Sigmoid colon (tissue), 7 donors: ENCODE results near the gene DNER. TPM values are rescaled to one million over a fixed set of nuclear protein-coding genes. Genes with fewer than 3 reads are reported as not detected.
"Not testable (repeated sequence)": the region's sequence is repeated elsewhere in the genome, so short reads cannot be mapped to it uniquely, and the experiment has no call there.

Source experiments
- DNase-seq: peaks from one replicate; pipeline ENCODE4 v3.0.0-alpha.2; 2019
- H3K27ac ChIP-seq, 4 donors: fragments of 200-600 bp; sonication (generic); one replicate each; pipeline ENCODE4 v1.5.1; 2016 to 2019; ENCODE audit warnings: mild to moderate bottlenecking in 1 of 4
- H3K27me3 ChIP-seq, 3 donors: fragments of 200-600 bp; sonication (generic); one replicate each; pipeline ENCODE4 v1.5.1; 2019; ENCODE audit warnings: mild to moderate bottlenecking in 1 of 3
- H3K36me3 ChIP-seq, 4 donors: fragments of 200-600 bp; sonication (generic); one replicate each; pipeline ENCODE4 v1.5.1; 2016 to 2019
- H3K4me1 ChIP-seq, 4 donors: fragments of 200-600 bp; sonication (generic); one replicate each; pipeline ENCODE4 v1.5.1; 2017 to 2019
- H3K4me3 ChIP-seq, 4 donors: fragments of 200-600 bp; sonication (generic); one replicate each; pipeline ENCODE4 v1.5.1; 2017 to 2019; ENCODE audit warnings: mild to moderate bottlenecking in 2 of 4, moderate library complexity in 1 of 4
- H3K9me3 ChIP-seq, 4 donors: fragments of 200-600 bp in 3 of 4; sonication (generic) in 3 of 4; one replicate each; pipeline versions ENCODE4 v1.5.1 to v1.6.1; 2013 to 2019
- EP300 ChIP-seq, 4 donors: sonication (generic); formaldehyde crosslinking; IDR thresholded peaks; one replicate each; pipeline ENCODE4 v1.6.1; 2017; ENCODE audit warnings: antibody characterized with exemption in 4 of 4
- POLR2A ChIP-seq, 2 donors: fragments of 450-650 bp; IDR thresholded peaks; one replicate each; pipeline ENCODE4 v1.6.1; 2016; ENCODE audit warnings: antibody characterized with exemption in 2 of 2, mild to moderate bottlenecking in 2 of 2, moderate library complexity in 2 of 2
- POLR2AphosphoS5 ChIP-seq, 4 donors: sonication (generic); formaldehyde crosslinking; IDR thresholded peaks; one replicate each; pipeline ENCODE4 v1.6.1; 2017; ENCODE audit warnings: antibody characterized with exemption in 4 of 4
- whole genome bisulfite sequencing, 2 donors: extraction: QIAGEN DNeasy Blood & Tissue Kit; methylation state at CpG; one replicate each; pipeline ENCODE4 v1.1.7; 2013; 5-methylcytosine and 5-hydroxymethylcytosine counted together
- intact Hi-C: fragments of 100-400 bp; cut with DNase I; formaldehyde crosslinking; loops from one replicate; pipeline ENCODE4 v1.15.1; 2023
- polyA plus RNA-seq, 3 donors: library from polyadenylated mRNA; stranded (reverse); fragments of 200-250 nt; gene quantifications; one replicate each; pipeline ENCODE4 v1.2.3, GENCODE V29; 2013
- total RNA-seq, 4 donors: library from RNA; depleted of rRNA; stranded (reverse); fragments of >200 nt; gene quantifications; one replicate each; pipeline ENCODE4 v1.1.0, GENCODE V29; 2016
- TF ChIP-seq, protein P1 (sequence below), 4 experiments: fragments of 450-650 bp in 3 of 4; fragments of 200-600 bp in 1 of 4; IDR thresholded peaks; one replicate each; pipeline ENCODE4 v1.5.1; 2016 to 2019; ENCODE audit warnings: antibody characterized with exemption in 4 of 4, mild to moderate bottlenecking in 3 of 4, moderate library complexity in 2 of 4
- donor health status: healthy with polysubstance abuse.
- donor health status: Bipolar disorder and iron deficiency.
- donor health status: healthy.

DNER gene
- total and polyA plus RNA-seq, 7 donors: 2.7 to 17.7 (median 9.9) TPM; not detected in 1

DNA sequence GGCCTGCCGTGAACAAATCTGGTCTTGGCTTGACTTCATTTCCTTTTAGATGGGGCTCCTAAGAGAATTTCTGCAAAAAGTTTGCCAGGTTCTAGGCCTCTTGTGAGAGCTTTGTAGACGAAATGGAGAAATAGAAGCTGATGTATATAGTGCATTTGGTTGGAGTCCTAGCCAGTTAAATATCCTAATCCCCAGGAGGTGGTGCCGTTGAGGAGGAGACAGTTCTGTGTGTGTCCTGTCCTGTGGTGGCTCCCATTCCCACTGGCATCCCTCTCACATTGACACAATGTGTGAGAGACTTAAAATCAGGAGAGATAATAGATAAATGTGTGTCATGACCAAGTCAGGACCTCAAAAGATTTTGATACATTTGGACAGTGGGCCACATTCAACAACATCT, 34.6 kb upstream of the DNER start:
- intact Hi-C loops: no loop called here
- WGBS, 2 donors: 90 to 91% methylated on average over 3 of the region's 3 CpGs

DNA sequence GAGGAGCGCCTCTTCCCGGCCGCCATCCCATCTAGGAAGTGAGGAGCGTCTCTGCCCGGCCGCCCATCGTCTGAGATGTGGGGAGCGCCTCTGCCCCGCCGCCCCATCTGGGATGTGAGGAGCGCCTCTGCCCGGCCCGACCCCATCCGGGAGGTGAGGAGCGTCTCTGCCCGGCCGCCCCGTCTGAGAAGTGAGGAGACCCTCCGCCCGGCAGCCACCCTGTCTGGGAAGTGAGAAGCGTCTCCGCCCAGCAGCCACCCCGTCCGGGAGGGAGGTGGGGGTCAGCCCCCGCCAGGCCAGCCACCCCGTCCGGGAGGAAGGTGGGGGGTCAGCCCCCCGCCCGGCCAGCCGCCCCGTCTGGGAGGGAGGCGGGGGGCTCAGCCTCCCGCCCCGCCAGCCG, 28.3 kb upstream of the DNER start:
- intact Hi-C loops, H3K27me3 ChIP-seq, DNase-seq, H3K4me3 ChIP-seq, H3K36me3 ChIP-seq, H3K4me1 ChIP-seq, H3K27ac ChIP-seq, H3K9me3 ChIP-seq: not testable (repeated sequence)
- WGBS, 2 donors: 97 to 98% methylated on average over 32 to 33 of the region's 35 CpGs

More for the DNA sequence above, 34.6 kb upstream of the DNER start:
- Histone ChIP-seq H3K27me3 (no peaks in the 10 kb centered on the region), H3K4me3 (no peak overlapping the region), H3K4me1 (no peaks in the 10 kb centered on the region), H3K9me3 (no peaks in the 10 kb centered on the region), H3K36me3 (no peaks in the 10 kb centered on the region), H3K27ac (no peak overlapping the region)
- no peak for TF ChIP-seq POLR2A (IDR thresholded peaks at IDR 0.05)
- TF ChIP-seq EP300 (IDR thresholded peaks at IDR 0.05): no peak
- TF ChIP-seq, protein P1, sequence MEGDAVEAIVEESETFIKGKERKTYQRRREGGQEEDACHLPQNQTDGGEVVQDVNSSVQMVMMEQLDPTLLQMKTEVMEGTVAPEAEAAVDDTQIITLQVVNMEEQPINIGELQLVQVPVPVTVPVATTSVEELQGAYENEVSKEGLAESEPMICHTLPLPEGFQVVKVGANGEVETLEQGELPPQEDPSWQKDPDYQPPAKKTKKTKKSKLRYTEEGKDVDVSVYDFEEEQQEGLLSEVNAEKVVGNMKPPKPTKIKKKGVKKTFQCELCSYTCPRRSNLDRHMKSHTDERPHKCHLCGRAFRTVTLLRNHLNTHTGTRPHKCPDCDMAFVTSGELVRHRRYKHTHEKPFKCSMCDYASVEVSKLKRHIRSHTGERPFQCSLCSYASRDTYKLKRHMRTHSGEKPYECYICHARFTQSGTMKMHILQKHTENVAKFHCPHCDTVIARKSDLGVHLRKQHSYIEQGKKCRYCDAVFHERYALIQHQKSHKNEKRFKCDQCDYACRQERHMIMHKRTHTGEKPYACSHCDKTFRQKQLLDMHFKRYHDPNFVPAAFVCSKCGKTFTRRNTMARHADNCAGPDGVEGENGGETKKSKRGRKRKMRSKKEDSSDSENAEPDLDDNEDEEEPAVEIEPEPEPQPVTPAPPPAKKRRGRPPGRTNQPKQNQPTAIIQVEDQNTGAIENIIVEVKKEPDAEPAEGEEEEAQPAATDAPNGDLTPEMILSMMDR (IDR thresholded peaks at IDR 0.05): no peak
- TF ChIP-seq POLR2AphosphoS5 (IDR thresholded peaks at IDR 0.05): no peak
- DNase-seq: no peak

DNA sequence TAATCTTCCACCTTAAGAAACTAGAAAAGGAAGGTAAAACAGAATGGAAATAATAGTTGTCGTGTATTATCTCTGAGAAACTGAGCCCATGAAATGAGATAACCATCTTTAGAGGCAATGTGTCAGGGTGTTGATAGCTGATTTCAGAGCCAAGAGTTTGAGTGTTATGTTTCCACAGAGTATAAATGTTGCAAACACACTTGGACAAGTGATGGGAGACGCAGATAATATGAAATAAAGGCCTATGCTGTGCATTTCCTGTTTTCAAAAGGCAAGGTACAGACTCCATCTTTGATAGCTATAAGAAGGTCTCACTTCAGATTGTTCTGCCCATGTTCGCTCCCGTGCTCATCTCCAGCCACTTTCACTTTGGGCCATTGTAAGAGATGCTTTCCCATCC, 25.9 kb upstream of the DNER start:
- no peaks in the 10 kb centered on the region for H3K27me3 ChIP-seq
- WGBS, 2 donors: 89% methylated on average over 4 of the region's 4 CpGs
- no peak overlapping the region for H3K27ac ChIP-seq
- no peak for TF ChIP-seq POLR2AphosphoS5 (IDR thresholded peaks at IDR 0.05)
- no peak for TF ChIP-seq EP300 (IDR thresholded peaks at IDR 0.05)
- TF ChIP-seq POLR2A (IDR thresholded peaks at IDR 0.05): no peak
- TF ChIP-seq, protein P1 (IDR thresholded peaks at IDR 0.05): no peak
- no peak for DNase-seq
- H3K36me3 ChIP-seq: no peaks in the 10 kb centered on the region
- H3K4me1 ChIP-seq: no peaks in the 10 kb centered on the region
- no peaks in the 10 kb centered on the region for H3K9me3 ChIP-seq
- no peak overlapping the region for H3K4me3 ChIP-seq
- intact Hi-C loops: no loop called here

DNA sequence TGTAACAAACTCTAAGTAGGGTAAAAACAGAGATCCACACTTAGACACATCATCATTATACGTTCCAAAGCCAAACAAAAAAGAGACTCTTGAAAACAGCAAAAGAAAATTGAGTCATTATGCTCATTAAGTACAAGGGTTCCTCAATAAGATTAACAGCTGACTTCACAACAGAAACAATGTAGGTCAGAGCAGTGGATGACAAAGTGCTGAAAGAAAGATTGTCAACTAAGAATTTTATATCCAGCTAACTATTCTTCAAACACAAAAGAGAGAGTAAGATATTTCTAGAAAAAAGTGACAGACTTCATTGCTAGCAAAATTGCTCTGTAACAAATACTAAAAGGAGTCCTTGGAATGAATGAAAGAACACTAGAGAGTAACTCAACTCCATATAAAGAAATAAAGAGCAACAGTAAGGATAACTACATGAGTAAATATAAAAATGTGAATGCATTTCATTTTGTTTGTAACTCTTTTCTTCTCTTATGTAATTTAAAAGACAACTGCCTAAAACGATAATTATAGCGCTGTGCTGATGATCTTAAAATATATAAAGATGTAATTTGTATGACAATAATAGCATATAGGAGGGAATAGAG, 23.8 kb upstream of the DNER start:
- Histone ChIP-seq H3K9me3 (no peaks in the 10 kb centered on the region), H3K27ac (no peak overlapping the region), H3K36me3 (no peaks in the 10 kb centered on the region), H3K27me3 (no peaks in the 10 kb centered on the region), H3K4me1 (no peaks in the 10 kb centered on the region), H3K4me3 (no peak overlapping the region)
- intact Hi-C loops: no loop called here
- no peak for DNase-seq
- WGBS, 2 donors: 86 to 89% methylated on average over 3 of the region's 3 CpGs
- TF ChIP-seq POLR2A (IDR thresholded peaks at IDR 0.05) (no peak), EP300 (IDR thresholded peaks at IDR 0.05) (no peak), POLR2AphosphoS5 (IDR thresholded peaks at IDR 0.05) (no peak)
- TF ChIP-seq, protein P1 (IDR thresholded peaks at IDR 0.05): no peak

DNA sequence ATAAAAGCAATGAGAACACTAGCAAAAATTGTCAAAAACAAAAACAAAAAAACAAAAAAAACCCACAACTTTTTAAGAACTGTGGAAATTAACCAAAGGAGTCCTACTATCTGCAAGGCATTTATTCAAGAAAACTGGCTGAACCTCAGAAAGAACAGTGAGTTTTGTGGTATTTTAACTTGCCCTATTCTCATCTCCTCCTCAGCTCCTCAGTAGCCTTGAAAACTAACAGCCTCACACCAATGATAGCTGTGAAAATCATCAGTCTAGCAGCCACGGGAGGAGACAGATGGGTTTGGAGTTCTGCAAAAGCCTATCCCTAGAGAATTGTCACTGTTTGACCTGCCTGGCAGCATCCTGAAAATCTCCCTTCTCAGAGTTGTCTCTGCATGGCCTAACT, 20.1 kb upstream of the DNER start:
- no peaks in the 10 kb centered on the region for H3K27me3 ChIP-seq
- no peaks in the 10 kb centered on the region for H3K4me1 ChIP-seq
- H3K36me3 ChIP-seq: no peaks in the 10 kb centered on the region
- DNase-seq: no peak
- H3K9me3 ChIP-seq: no peaks in the 10 kb centered on the region
- WGBS, 2 donors: 60 to 73% methylated on average over 1 of the region's 1 CpG
- TF ChIP-seq POLR2AphosphoS5 (IDR thresholded peaks at IDR 0.05) (no peak), POLR2A (IDR thresholded peaks at IDR 0.05) (no peak), EP300 (IDR thresholded peaks at IDR 0.05) (no peak)
- TF ChIP-seq, protein P1 (IDR thresholded peaks at IDR 0.05): no peak
- H3K27ac ChIP-seq: no peak overlapping the region
- H3K4me3 ChIP-seq: no peak overlapping the region
- intact Hi-C loops: no loop called here
